GM23248 (cell line): ENCODE data around the gene RAB30. TPM values are rescaled to one million over a fixed set of nuclear protein-coding genes. Genes with fewer than 3 reads are reported as not detected.

Experiments
- DNase-seq: peaks from one replicate; pipeline ENCODE4 v3.0.0-alpha.2; 2015
- H2AFZ ChIP-seq: fragments of 200-600 bp; sonication (generic); 2 replicates; pipeline ENCODE4 v1.6.1; 2016; ENCODE audit warnings: antibody characterized with exemption
- H3F3A ChIP-seq: fragments of 200-600 bp; sonication (generic); 2 replicates; pipeline ENCODE4 v1.6.1; 2016; ENCODE audit warnings: mild to moderate bottlenecking, antibody characterized with exemption, mixed run types; ENCODE audit not compliant: insufficient read depth
- H3K27ac ChIP-seq: fragments of 200-600 bp; sonication (generic); 2 replicates; pipeline ENCODE4 v1.5.1; 2016; ENCODE audit warnings: mild to moderate bottlenecking
- H3K27me3 ChIP-seq: fragments of 200-600 bp; sonication (generic); replicated peaks from 2 replicates; pipeline ENCODE4 v1.6.1; 2016; ENCODE audit warnings: mild to moderate bottlenecking; ENCODE audit not compliant: insufficient read depth
- H3K36me3 ChIP-seq: fragments of 200-600 bp; sonication (generic); 2 replicates; pipeline ENCODE4 v1.6.1; 2016; ENCODE audit warnings: low read depth, mild to moderate bottlenecking
- H3K4me1 ChIP-seq: fragments of 200-600 bp; sonication (generic); 2 replicates; pipeline ENCODE4 v1.6.1; 2016; ENCODE audit warnings: mild to moderate bottlenecking; ENCODE audit not compliant: insufficient read depth
- H3K4me2 ChIP-seq: fragments of 200-600 bp; sonication (generic); one replicate; pipeline ENCODE4 v1.6.1; 2016; ENCODE audit warnings: mild to moderate bottlenecking; ENCODE audit not compliant: unreplicated experiment
- H3K4me3 ChIP-seq: fragments of 200-600 bp; sonication (generic); 2 replicates; pipeline ENCODE4 v1.5.1; 2016; ENCODE audit warnings: mild to moderate bottlenecking
- H3K79me2 ChIP-seq: fragments of 200-600 bp; sonication (generic); 2 replicates; pipeline ENCODE4 v1.6.1; 2016; ENCODE audit warnings: mild to moderate bottlenecking; ENCODE audit not compliant: insufficient read depth
- H3K9ac ChIP-seq: fragments of 200-600 bp; sonication (generic); 2 replicates; pipeline ENCODE4 v1.6.1; 2016; ENCODE audit warnings: mild to moderate bottlenecking
- H3K9me2 ChIP-seq: fragments of 200-600 bp; sonication (generic); 2 replicates; pipeline ENCODE4 v1.6.1; 2016; ENCODE audit warnings: mixed run types, mild to moderate bottlenecking, moderate library complexity; ENCODE audit not compliant: insufficient read depth
- H3K9me3 ChIP-seq: fragments of 200-600 bp; sonication (generic); one replicate; pipeline ENCODE4 v1.6.1; 2017; ENCODE audit warnings: low read depth
- H4K20me1 ChIP-seq: fragments of 200-600 bp; sonication (generic); 2 replicates; pipeline ENCODE4 v1.6.0; 2016; ENCODE audit not compliant: insufficient read depth
- EZH2 ChIP-seq: fragments of 200-600 bp; sonication (generic); IDR thresholded peaks from 2 replicates; pipeline ENCODE4 v1.6.1; 2018; ENCODE audit warnings: antibody characterized with exemption, mild to moderate bottlenecking; ENCODE audit not compliant: insufficient read depth, poor library complexity, severe bottlenecking
- EZH2phosphoT487 ChIP-seq: fragments of 200-600 bp; sonication (generic); IDR thresholded peaks from 2 replicates; pipeline ENCODE4 v1.6.1; 2018; ENCODE audit warnings: antibody characterized with exemption, moderate library complexity, mild to moderate bottlenecking, low read depth; ENCODE audit not compliant: insufficient read depth
- WGBS, 2 experiments: methylation state at CpG; one replicate each; pipeline ENCODE4 v1.1.6; 2015 to 2017; ENCODE audit warnings: low lambda C conversion rate in 2 of 2, low coverage in 1 of 2; ENCODE audit errors: missing lambda C conversion rate in 2 of 2; 5-methylcytosine and 5-hydroxymethylcytosine counted together
- in situ Hi-C: fragments of 300-500 bp; cut with MboI; formaldehyde crosslinking; loops from 2 replicates; pipeline ENCODE4 v1.15.0; 2020
- polyA plus RNA-seq: library from polyadenylated mRNA; unstranded; fragments of >200 nt; fragmentation: Nextera tagmentation; extraction: Ambion mirVana; gene quantifications from 2 replicates; pipeline ENCODE4 v1.2.1, GENCODE V29; 2016
- total RNA-seq: library from RNA; depleted of rRNA; stranded (reverse); fragments of >200 nt; shearing (Covaris generic); gene quantifications from 2 replicates; pipeline ENCODE4 v1.2.3, GENCODE V29; 2014

The RAB30 gene
- total and polyA plus RNA-seq, 2 experiments from 2014 or later, result 10.6 to 14.0 TPM

- H2AFZ ChIP-seq, result no peak overlapping the region
- TF ChIP-seq EZH2phosphoT487 (no peak), EZH2 (no peak)
- H3K36me3 ChIP-seq, result no peaks in the 10 kb centered on the region
- no peaks in the 10 kb centered on the region for H3K9me3 ChIP-seq
- no peak overlapping the region for H3K27ac ChIP-seq
- no peak overlapping the region for H3K4me3 ChIP-seq
- H3K9ac ChIP-seq, result no peak overlapping the region
- no peaks in the 10 kb centered on the region for H3K79me2 ChIP-seq
- in situ Hi-C loops, result no loop called here
- H3K27me3 ChIP-seq, result no peaks in the 10 kb centered on the region
- 82 to 88% methylated on average over 3 of the region's 3 CpGs for WGBS, 2 experiments
- DNase-seq, result no peak
- H4K20me1 ChIP-seq, result no peaks in the 10 kb centered on the region
- no peaks in the 10 kb centered on the region for H3F3A ChIP-seq
- H3K9me2 ChIP-seq, result no peaks in the 10 kb centered on the region
- no peak overlapping the region for H3K4me2 ChIP-seq
- no peaks in the 10 kb centered on the region for H3K4me1 ChIP-seq
Observed at GRCh38 chr11:83116015-83116641, 44.4 kb upstream of the RAB30 start.

- 53 to 57% methylated on average over 5 of the region's 5 CpGs for WGBS, 2 experiments
- Histone ChIP-seq H3K9ac (no peak overlapping the region), H3K27ac (no peak overlapping the region), H2AFZ (no peak overlapping the region), H3K9me2 (no peaks in the 10 kb centered on the region), H3F3A (no peaks in the 10 kb centered on the region), H3K79me2 (no peaks in the 10 kb centered on the region), H4K20me1 (no peaks in the 10 kb centered on the region), H3K4me3 (no peak overlapping the region), H3K4me1 (no peaks in the 10 kb centered on the region), H3K27me3 (no peaks in the 10 kb centered on the region), H3K36me3 (no peaks in the 10 kb centered on the region), H3K4me2 (no peak overlapping the region), H3K9me3 (no peaks in the 10 kb centered on the region)
- no peak for DNase-seq
- in situ Hi-C loops, result no loop called here
- TF ChIP-seq EZH2, result no peak
- no peak for TF ChIP-seq EZH2phosphoT487
Observed at GRCh38 chr11:83115551-83115950, 43.9 kb upstream of the RAB30 start.

GRCh38 chr11:83115026-83115425, 43.3 kb upstream of the RAB30 start:
- WGBS, 2 experiments, result 95 to 97% methylated on average over 3 of the region's 3 CpGs
- no peak for TF ChIP-seq EZH2phosphoT487
- TF ChIP-seq EZH2, result no peak

GRCh38 chr11:83112886-83113285, 41.2 kb upstream of the RAB30 start:
- Histone ChIP-seq H3F3A (no peaks in the 10 kb centered on the region), H3K9me2 (no peaks in the 10 kb centered on the region), H3K4me3 (no peak overlapping the region), H3K36me3 (no peaks in the 10 kb centered on the region), H3K27me3 (no peaks in the 10 kb centered on the region), H3K27ac (no peak overlapping the region), H3K9ac (no peak overlapping the region), H4K20me1 (no peaks in the 10 kb centered on the region), H2AFZ (0 out of 2 replicates have a peak overlapping the region, but pooled peaks have one; percentile 3), H3K4me1 (no peaks in the 10 kb centered on the region), H3K4me2 (no peak overlapping the region), H3K9me3 (no peaks in the 10 kb centered on the region), H3K79me2 (no peaks in the 10 kb centered on the region)
- DNase-seq, result no peak
- in situ Hi-C loops, result no loop called here
- TF ChIP-seq EZH2phosphoT487 (no peak), EZH2 (no peak)
- WGBS, 2 experiments, result 1 to 3% methylated on average over 2 of the region's 2 CpGs

More at GRCh38 chr11:83115026-83115425, 43.3 kb upstream of the RAB30 start:
- Histone ChIP-seq H3K4me1 (no peaks in the 10 kb centered on the region), H3K79me2 (no peaks in the 10 kb centered on the region), H3K4me3 (no peak overlapping the region), H2AFZ (no peak overlapping the region), H3K27me3 (no peaks in the 10 kb centered on the region), H3K27ac (no peak overlapping the region), H4K20me1 (no peaks in the 10 kb centered on the region), H3K9me2 (no peaks in the 10 kb centered on the region), H3K4me2 (no peak overlapping the region), H3K9me3 (no peaks in the 10 kb centered on the region), H3F3A (no peaks in the 10 kb centered on the region), H3K36me3 (no peaks in the 10 kb centered on the region), H3K9ac (no peak overlapping the region)
- in situ Hi-C loops, result no loop called here
- no peak for DNase-seq
